HL-60 (cell line): Measurements from ENCODE around the gene ZNF747.

Experiments
- CTCF ChIP-seq: IDR thresholded peaks from one replicate; pipeline ENCODE4 v1.5.1; 2011; ENCODE audit warnings: low read length, control low read depth, inconsistent platforms; ENCODE audit not compliant: insufficient read depth
- POLR2AphosphoS5 ChIP-seq: IDR thresholded peaks from 2 replicates; pipeline ENCODE4 v1.6.1; 2012; ENCODE audit warnings: low read depth

DNA sequence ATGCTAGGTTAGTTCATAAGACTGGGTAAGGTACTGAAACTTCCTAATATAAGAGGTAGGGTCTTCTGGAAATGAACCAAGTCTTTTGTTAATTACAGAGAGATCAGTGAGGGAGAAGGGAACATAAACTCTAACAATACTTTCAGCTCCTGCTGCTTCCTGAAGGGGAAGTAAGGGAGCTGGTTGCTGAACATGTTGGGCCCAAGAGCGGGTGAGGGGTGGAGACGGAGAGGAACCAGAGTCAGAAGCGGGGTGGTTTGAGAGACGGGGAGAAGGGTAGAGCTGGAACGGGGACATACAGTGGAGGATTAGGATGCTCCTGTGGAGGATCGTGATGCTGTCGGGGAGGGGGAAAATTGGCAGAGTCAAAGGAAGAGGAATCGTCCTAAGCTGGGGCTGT, 11.5 kb upstream of the ZNF747 start:
- TF ChIP-seq POLR2AphosphoS5 (no peak), CTCF (no peak)
